Measurements from ENCODE around the gene SAMSN1. TPM values are rescaled to one million over a fixed set of nuclear protein-coding genes. Genes with fewer than 3 reads are reported as not detected.
"Not testable (repeated sequence)": the region's sequence is repeated elsewhere in the genome, so short reads cannot be mapped to it uniquely, and the experiment has no call there.

SAMSN1 gene
- total RNA-seq, 1 donor from 2014 or later: 9.6 TPM

GRCh38 chr21:14562959-14563358, 16.8 kb upstream of the SAMSN1 start:
- no peak for DNase-seq

- DNase-seq: no peak
Measured at GRCh38 chr21:14560555-14560954, 14.4 kb upstream of the SAMSN1 start.

GRCh38 chr21:14560139-14560538, 14.0 kb upstream of the SAMSN1 start:
- DNase-seq: no peak

GRCh38 chr21:14559102-14559501, 13.0 kb upstream of the SAMSN1 start:
- DNase-seq: no peak

- DNase-seq: no peak
Measured at GRCh38 chr21:14557413-14557812, 11.3 kb upstream of the SAMSN1 start.

GRCh38 chr21:14554948-14555347, 8.8 kb upstream of the SAMSN1 start:
- no peak for DNase-seq

- DNase-seq: no peak
Measured at GRCh38 chr21:14553422-14553821, 7.3 kb upstream of the SAMSN1 start.

- DNase-seq: no peak
Measured at GRCh38 chr21:14551741-14552140, 5.6 kb upstream of the SAMSN1 start.

- no peak for DNase-seq
Measured at GRCh38 chr21:14550135-14550534, 4.0 kb upstream of the SAMSN1 start.

GRCh38 chr21:14548779-14549178, 2.7 kb upstream of the SAMSN1 start:
- DNase-seq: no peak

- no peak for DNase-seq
Measured at GRCh38 chr21:14547834-14548513, 1.9 kb upstream of the SAMSN1 start.

GRCh38 chr21:14546719-14547118, 604 bp upstream of the SAMSN1 start:
- DNase-seq: not testable (repeated sequence)

GRCh38 chr21:14543983-14544382, 2.1 kb downstream of the SAMSN1 start:
- no peak for DNase-seq

GRCh38 chr21:14542638-14543037, 3.5 kb downstream of the SAMSN1 start:
- no peak for DNase-seq

GRCh38 chr21:14541841-14542490, 4.1 kb downstream of the SAMSN1 start:
- DNase-seq: no peak

GRCh38 chr21:14538483-14538882, 7.6 kb downstream of the SAMSN1 start:
- no peak for DNase-seq

- DNase-seq: no peak
Measured at GRCh38 chr21:14536929-14537328, 9.2 kb downstream of the SAMSN1 start.

- DNase-seq: no peak
Measured at GRCh38 chr21:14535702-14536101, 10.4 kb downstream of the SAMSN1 start.

- DNase-seq: no peak
Measured at GRCh38 chr21:14533499-14534428, 12.4 kb downstream of the SAMSN1 start.

GRCh38 chr21:14531757-14532316, 14.3 kb downstream of the SAMSN1 start:
- DNase-seq: no peak

GRCh38 chr21:14530592-14530991, 15.5 kb downstream of the SAMSN1 start:
- DNase-seq: no peak

GRCh38 chr21:14528815-14529214, 17.3 kb downstream of the SAMSN1 start:
- no peak for DNase-seq
